SK-N-SH treated with all-trans-retinoic acid at 6 μM for 48 hours (cell line): ENCODE results near the gene ATP6V0B.

Experiments used
- ATAC-seq: fragments of 200-7000 bp; cut with Tn5 transposase; 3 replicates; pipeline ENCODE4 v1.9.1; 2020; ENCODE audit warnings: mild to moderate bottlenecking, moderate library complexity
- ARNTL ChIP-seq: fragments of 450-650 bp; formaldehyde crosslinking; IDR thresholded peaks from 2 replicates; pipeline ENCODE4 v1.5.0; 2020; ENCODE audit warnings: low read depth, mild to moderate bottlenecking, moderate library complexity, borderline replicate concordance
- BACH2 ChIP-seq: fragments of 250-450 bp; sonication (Bioruptor Pico); IDR thresholded peaks from 2 replicates; pipeline ENCODE4 v1.9.0; 2021; ENCODE audit warnings: mild to moderate bottlenecking, borderline replicate concordance
- CSDC2 ChIP-seq: fragments of 250-450 bp; sonication (Bioruptor Pico); IDR thresholded peaks from 2 replicates; pipeline ENCODE4 v1.5.0; 2020; ENCODE audit warnings: mild to moderate bottlenecking, moderate library complexity
- ESRRG ChIP-seq: fragments of 250-450 bp; sonication (Bioruptor Pico); IDR thresholded peaks from 2 replicates; pipeline ENCODE4 v1.6.1; 2021; ENCODE audit warnings: mild to moderate bottlenecking
- GLIS3 ChIP-seq: fragments of 250-450 bp; sonication (Bioruptor Pico); IDR thresholded peaks from 2 replicates; pipeline ENCODE4 v1.5.0; 2020; ENCODE audit warnings: mild to moderate bottlenecking, moderate library complexity
- ISL1 ChIP-seq: fragments of 250-450 bp; sonication (Bioruptor Pico); IDR thresholded peaks from 2 replicates; pipeline ENCODE4 v2.1.2; 2022; ENCODE audit warnings: mild to moderate bottlenecking, moderate library complexity
- OSR1 ChIP-seq: fragments of 250-450 bp; sonication (Bioruptor Pico); IDR thresholded peaks from 2 replicates; pipeline ENCODE4 v1.8.0; 2022; ENCODE audit warnings: moderate library complexity, mild to moderate bottlenecking, inconsistent platforms
- PPARA ChIP-seq: fragments of 250-450 bp; sonication (Bioruptor Pico); IDR thresholded peaks from 2 replicates; pipeline ENCODE4 v1.5.0; 2020; ENCODE audit warnings: mild to moderate bottlenecking, borderline replicate concordance
- RARB ChIP-seq: fragments of 250-450 bp; sonication (Bioruptor Pico); IDR thresholded peaks from 2 replicates; pipeline ENCODE4 v1.8.0; 2021; ENCODE audit warnings: mild to moderate bottlenecking, moderate library complexity
- SNAI2 ChIP-seq: fragments of 250-450 bp; sonication (Bioruptor Pico); IDR thresholded peaks from 2 replicates; pipeline ENCODE4 v1.5.0; 2020; ENCODE audit warnings: mild to moderate bottlenecking, moderate library complexity
- TCF4 ChIP-seq: fragments of 250-450 bp; sonication (Bioruptor Pico); IDR thresholded peaks from 2 replicates; pipeline ENCODE4 v1.8.0; 2021; ENCODE audit warnings: mild to moderate bottlenecking, moderate library complexity, borderline replicate concordance
- TOX ChIP-seq: fragments of 250-450 bp; sonication (Bioruptor Pico); IDR thresholded peaks from 2 replicates; pipeline ENCODE4 v1.8.0; 2021; ENCODE audit warnings: mild to moderate bottlenecking, moderate library complexity, borderline replicate concordance
- ZC3H10 ChIP-seq: fragments of 250-450 bp; sonication (Bioruptor Pico); IDR thresholded peaks from 2 replicates; pipeline ENCODE4 v1.5.1; 2021; ENCODE audit warnings: mild to moderate bottlenecking, moderate library complexity
- ZFP3 ChIP-seq: fragments of 250-450 bp; sonication (Bioruptor Pico); IDR thresholded peaks from 2 replicates; pipeline ENCODE4 v1.5.0; 2020; ENCODE audit warnings: mild to moderate bottlenecking, moderate library complexity
- ZNF70 ChIP-seq: fragments of 450-650 bp; formaldehyde crosslinking; IDR thresholded peaks from 2 replicates; pipeline ENCODE4 v1.5.0; 2020; ENCODE audit warnings: mild to moderate bottlenecking, moderate library complexity
- TF ChIP-seq, protein P1 (sequence below): fragments of 250-450 bp; sonication (Bioruptor Pico); IDR thresholded peaks from 2 replicates; pipeline ENCODE4 v1.5.0; 2020; ENCODE audit warnings: mild to moderate bottlenecking, moderate library complexity
- TF ChIP-seq, protein P2 (sequence below): fragments of 250-450 bp; sonication (Bioruptor Pico); IDR thresholded peaks from 2 replicates; pipeline ENCODE4 v1.8.0; 2021; ENCODE audit warnings: low read depth, mild to moderate bottlenecking, moderate library complexity, borderline replicate concordance
- TF ChIP-seq, protein P3 (sequence below): fragments of 250-450 bp; sonication (Bioruptor Pico); IDR thresholded peaks from 2 replicates; pipeline ENCODE4 v1.5.1; 2021; ENCODE audit warnings: mild to moderate bottlenecking, moderate library complexity
- TF ChIP-seq, protein P4 (sequence below): fragments of 250-450 bp; sonication (Bioruptor Pico); IDR thresholded peaks from 2 replicates; pipeline ENCODE4 v1.5.1; 2020; ENCODE audit warnings: low read depth, mild to moderate bottlenecking, moderate library complexity
- TF ChIP-seq, protein P5 (sequence below): fragments of 250-450 bp; sonication (Bioruptor Pico); IDR thresholded peaks from 2 replicates; pipeline ENCODE4 v1.8.0; 2020; ENCODE audit warnings: mild to moderate bottlenecking, moderate library complexity, borderline replicate concordance

ATP6V0B gene

DNA sequence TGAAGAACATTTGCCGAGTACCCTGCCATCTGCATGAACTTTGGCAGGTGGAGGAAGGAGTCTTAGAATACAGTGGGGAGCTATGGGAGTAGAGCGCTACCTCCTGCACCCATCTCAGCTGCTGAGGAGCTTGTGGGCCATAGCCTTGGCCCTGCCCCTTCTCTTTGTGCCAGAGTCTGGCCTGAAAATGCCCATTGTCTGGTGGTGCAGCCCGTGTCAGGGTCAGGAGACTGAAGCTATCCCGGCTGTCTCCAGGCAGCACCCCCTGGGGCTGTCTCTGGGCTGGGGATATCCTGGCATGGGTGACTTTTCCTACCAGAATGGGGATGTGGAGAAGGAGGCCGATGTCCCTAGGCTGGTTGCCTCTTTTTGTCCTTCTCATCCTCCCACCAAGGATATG, 20.7 kb upstream of the ATP6V0B start (continued):
- TF ChIP-seq, protein P1, sequence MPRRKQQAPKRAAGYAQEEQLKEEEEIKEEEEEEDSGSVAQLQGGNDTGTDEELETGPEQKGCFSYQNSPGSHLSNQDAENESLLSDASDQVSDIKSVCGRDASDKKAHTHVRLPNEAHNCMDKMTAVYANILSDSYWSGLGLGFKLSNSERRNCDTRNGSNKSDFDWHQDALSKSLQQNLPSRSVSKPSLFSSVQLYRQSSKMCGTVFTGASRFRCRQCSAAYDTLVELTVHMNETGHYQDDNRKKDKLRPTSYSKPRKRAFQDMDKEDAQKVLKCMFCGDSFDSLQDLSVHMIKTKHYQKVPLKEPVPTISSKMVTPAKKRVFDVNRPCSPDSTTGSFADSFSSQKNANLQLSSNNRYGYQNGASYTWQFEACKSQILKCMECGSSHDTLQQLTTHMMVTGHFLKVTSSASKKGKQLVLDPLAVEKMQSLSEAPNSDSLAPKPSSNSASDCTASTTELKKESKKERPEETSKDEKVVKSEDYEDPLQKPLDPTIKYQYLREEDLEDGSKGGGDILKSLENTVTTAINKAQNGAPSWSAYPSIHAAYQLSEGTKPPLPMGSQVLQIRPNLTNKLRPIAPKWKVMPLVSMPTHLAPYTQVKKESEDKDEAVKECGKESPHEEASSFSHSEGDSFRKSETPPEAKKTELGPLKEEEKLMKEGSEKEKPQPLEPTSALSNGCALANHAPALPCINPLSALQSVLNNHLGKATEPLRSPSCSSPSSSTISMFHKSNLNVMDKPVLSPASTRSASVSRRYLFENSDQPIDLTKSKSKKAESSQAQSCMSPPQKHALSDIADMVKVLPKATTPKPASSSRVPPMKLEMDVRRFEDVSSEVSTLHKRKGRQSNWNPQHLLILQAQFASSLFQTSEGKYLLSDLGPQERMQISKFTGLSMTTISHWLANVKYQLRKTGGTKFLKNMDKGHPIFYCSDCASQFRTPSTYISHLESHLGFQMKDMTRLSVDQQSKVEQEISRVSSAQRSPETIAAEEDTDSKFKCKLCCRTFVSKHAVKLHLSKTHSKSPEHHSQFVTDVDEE (CRISPR knock-in tag), result no peak
- no peak for TF ChIP-seq GLIS3 (CRISPR knock-in tag)
- no peak for TF ChIP-seq TOX (CRISPR knock-in tag)

DNA sequence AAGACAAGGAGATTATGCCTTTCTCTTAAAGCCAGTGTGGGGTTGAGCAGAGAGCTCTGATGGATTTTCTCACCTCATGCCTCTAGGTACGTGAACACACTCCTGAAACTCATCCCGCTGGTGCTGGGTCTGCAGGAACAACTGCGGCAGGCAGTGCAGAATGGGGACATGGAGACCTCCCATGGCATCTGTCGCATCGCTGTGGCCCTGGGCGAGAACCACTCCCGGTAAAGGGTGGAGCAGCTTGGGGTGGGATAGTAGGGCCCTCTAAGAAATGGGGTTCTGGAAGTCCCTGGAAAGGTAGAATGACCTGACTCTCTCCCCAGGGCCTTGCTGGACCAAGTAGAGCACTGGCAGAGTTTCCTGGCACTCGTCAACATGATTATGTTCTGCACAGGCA, 18.5 kb upstream of the ATP6V0B start:
- TF ChIP-seq TCF4 (CRISPR knock-in tag) (no peak), GLIS3 (CRISPR knock-in tag) (no peak), SNAI2 (CRISPR knock-in tag) (no peak), ARNTL (CRISPR knock-in tag) (no peak), ZFP3 (no peak), OSR1 (CRISPR knock-in tag) (no peak), ZC3H10 (CRISPR knock-in tag) (no peak), TOX (CRISPR knock-in tag) (no peak), CSDC2 (CRISPR knock-in tag) (no peak), RARB (CRISPR knock-in tag) (no peak)
- TF ChIP-seq, protein P2, sequence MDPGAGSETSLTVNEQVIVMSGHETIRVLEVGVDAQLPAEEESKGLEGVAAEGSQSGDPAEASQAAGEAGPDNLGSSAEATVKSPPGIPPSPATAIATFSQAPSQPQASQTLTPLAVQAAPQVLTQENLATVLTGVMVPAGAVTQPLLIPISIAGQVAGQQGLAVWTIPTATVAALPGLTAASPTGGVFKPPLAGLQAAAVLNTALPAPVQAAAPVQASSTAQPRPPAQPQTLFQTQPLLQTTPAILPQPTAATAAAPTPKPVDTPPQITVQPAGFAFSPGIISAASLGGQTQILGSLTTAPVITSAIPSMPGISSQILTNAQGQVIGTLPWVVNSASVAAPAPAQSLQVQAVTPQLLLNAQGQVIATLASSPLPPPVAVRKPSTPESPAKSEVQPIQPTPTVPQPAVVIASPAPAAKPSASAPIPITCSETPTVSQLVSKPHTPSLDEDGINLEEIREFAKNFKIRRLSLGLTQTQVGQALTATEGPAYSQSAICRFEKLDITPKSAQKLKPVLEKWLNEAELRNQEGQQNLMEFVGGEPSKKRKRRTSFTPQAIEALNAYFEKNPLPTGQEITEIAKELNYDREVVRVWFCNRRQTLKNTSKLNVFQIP, result no peak
- TF ChIP-seq, protein P3, sequence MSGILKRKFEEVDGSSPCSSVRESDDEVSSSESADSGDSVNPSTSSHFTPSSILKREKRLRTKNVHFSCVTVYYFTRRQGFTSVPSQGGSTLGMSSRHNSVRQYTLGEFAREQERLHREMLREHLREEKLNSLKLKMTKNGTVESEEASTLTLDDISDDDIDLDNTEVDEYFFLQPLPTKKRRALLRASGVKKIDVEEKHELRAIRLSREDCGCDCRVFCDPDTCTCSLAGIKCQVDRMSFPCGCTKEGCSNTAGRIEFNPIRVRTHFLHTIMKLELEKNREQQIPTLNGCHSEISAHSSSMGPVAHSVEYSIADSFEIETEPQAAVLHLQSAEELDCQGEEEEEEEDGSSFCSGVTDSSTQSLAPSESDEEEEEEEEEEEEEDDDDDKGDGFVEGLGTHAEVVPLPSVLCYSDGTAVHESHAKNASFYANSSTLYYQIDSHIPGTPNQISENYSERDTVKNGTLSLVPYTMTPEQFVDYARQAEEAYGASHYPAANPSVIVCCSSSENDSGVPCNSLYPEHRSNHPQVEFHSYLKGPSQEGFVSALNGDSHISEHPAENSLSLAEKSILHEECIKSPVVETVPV (CRISPR knock-in tag), result no peak
- TF ChIP-seq, protein P4, sequence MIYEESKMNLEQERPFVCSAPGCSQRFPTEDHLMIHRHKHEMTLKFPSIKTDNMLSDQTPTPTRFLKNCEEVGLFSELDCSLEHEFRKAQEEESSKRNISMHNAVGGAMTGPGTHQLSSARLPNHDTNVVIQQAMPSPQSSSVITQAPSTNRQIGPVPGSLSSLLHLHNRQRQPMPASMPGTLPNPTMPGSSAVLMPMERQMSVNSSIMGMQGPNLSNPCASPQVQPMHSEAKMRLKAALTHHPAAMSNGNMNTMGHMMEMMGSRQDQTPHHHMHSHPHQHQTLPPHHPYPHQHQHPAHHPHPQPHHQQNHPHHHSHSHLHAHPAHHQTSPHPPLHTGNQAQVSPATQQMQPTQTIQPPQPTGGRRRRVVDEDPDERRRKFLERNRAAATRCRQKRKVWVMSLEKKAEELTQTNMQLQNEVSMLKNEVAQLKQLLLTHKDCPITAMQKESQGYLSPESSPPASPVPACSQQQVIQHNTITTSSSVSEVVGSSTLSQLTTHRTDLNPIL, result no peak
- no peak for ATAC-seq

- ATAC-seq, result no peak
- no peak for TF ChIP-seq TCF4 (CRISPR knock-in tag)
- no peak for TF ChIP-seq GLIS3 (CRISPR knock-in tag)
- no peak for TF ChIP-seq TOX (CRISPR knock-in tag)
- TF ChIP-seq, protein P5, sequence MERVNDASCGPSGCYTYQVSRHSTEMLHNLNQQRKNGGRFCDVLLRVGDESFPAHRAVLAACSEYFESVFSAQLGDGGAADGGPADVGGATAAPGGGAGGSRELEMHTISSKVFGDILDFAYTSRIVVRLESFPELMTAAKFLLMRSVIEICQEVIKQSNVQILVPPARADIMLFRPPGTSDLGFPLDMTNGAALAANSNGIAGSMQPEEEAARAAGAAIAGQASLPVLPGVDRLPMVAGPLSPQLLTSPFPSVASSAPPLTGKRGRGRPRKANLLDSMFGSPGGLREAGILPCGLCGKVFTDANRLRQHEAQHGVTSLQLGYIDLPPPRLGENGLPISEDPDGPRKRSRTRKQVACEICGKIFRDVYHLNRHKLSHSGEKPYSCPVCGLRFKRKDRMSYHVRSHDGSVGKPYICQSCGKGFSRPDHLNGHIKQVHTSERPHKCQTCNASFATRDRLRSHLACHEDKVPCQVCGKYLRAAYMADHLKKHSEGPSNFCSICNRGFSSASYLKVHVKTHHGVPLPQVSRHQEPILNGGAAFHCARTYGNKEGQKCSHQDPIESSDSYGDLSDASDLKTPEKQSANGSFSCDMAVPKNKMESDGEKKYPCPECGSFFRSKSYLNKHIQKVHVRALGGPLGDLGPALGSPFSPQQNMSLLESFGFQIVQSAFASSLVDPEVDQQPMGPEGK (CRISPR knock-in tag), result no peak
- TF ChIP-seq OSR1 (CRISPR knock-in tag), result no peak
- TF ChIP-seq BACH2 (CRISPR knock-in tag), result no peak
- TF ChIP-seq, protein P1 (CRISPR knock-in tag), result no peak
- TF ChIP-seq ESRRG (CRISPR knock-in tag), result no peak
- TF ChIP-seq CSDC2 (CRISPR knock-in tag), result no peak
- TF ChIP-seq, protein P3 (CRISPR knock-in tag), result no peak
- TF ChIP-seq ZNF70, result no peak
- TF ChIP-seq PPARA (CRISPR knock-in tag), result no peak
- TF ChIP-seq SNAI2 (CRISPR knock-in tag), result no peak
- no peak for TF ChIP-seq ISL1 (CRISPR knock-in tag)
- TF ChIP-seq, all 23 proteins: peak for 0
These were observed 17.2 kb upstream of the ATP6V0B start for GRCh38 chr1:43957407-43958040.
